GDM1 (cell line): Measurements from ENCODE around the gene TBCD.
"Not testable (repeated sequence)": the region's sequence is repeated elsewhere in the genome, so short reads cannot be mapped to it uniquely, and the experiment has no call there.

Experiments
- DNase-seq: peaks from one replicate; lab custom pipeline; 2025; lab: John Stamatoyannopoulos, UW

The TBCD gene

DNA sequence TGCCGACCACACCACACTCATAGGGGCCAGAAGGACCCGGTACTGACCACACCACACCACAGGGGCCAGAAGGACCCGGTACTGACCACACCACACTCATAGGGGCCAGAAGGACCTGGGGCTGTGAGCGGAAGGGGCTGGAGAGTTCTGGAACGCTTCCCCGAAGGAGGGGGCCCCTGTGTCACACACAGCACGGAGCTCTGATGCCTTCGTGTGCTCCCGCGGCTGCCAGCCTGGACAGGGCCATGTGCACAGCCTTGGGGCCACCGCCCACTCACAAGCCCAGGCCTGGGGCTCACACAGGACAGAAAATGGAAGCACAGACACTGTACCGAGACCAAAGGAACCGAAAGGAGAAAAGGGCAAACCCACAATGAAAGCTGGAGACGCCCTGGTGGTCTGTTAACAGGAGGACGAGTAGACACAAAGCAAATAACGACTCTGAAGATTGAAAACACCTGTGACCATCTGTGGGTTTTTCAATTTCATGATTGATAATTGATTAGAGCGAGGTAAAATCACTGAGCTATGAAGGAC is 221.0 kb downstream of the TBCD start:
- no peak for DNase-seq

GRCh38 chr17:82973456-82974135 is 221.7 kb downstream of the TBCD start:
- no peak for DNase-seq

DNA sequence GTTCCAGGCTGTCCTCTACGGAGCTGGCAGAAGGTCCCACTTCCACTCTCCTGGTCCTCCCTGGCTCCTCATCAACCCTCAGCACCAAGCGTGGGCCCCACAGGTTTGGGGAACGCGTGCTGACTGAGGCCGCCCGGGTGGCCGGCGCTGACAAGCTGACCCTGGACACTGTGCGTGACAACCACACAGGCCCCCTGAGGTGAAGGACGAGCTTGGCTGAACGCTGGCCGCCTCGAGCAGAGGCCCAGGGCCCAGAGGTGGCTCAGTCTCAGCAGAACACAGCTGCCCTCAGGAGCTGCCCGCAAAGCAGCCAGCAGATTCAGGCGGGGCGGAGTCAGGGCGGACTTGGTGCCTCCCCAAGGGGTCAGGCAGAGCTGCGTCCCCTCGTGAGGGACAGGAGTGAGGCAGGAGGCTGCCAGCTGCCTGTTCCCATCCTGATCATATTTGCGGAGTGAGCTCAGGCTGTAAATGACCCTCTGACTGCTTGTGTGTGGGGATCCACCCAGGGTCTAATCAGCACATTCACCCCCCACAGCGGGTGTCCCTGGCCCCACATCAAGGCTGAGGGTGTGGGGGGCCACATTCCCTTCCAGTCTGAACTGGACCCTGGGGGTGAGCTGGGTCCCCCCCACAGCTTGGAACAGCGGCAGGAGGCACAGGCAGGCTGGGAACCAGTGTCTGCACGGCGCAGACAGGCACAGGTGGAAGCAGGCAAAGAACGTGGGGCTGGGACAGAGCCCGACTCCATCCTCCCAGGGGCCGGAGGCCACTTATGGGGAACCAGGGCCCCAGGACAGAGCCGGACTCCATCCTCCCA is 222.5 kb downstream of the TBCD start:
- DNase-seq: no peak

DNA sequence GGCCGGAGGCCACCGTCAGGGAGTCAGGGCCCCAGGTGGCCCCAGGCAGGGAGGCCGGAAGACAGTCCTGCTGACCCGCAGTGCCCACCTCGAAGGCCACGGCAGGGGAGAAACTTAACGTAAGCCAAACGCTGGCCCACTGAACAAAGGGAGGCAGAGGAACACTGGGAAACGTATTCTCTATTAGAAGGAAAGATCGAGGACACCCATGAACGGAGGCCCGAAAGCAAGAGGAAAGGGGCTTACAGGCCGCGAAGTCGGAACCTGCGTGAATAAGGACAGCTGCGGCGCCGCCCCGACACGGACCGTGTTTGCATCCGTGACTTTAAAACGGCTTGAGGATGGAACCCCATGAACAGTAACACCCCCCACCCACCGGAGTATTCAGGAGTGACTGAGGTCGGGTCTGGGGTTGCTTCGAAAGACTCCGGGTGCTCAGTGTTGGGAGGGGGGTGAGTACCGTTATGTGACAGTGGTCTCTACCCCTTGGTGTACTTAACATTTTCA is 225.2 kb downstream of the TBCD start:
- DNase-seq: no peak

- DNase-seq: no peak
Measured at GRCh38 chr17:82977606-82978005, 225.7 kb downstream of the TBCD start.

- peak; percentile 50 for DNase-seq
Measured at GRCh38 chr17:82978765-82979349, 227.0 kb downstream of the TBCD start.

GRCh38 chr17:82979718-82980117 is 227.9 kb downstream of the TBCD start:
- DNase-seq: no peak

- no peak for DNase-seq
Measured at GRCh38 chr17:82980632-82981031, 228.8 kb downstream of the TBCD start.

DNA sequence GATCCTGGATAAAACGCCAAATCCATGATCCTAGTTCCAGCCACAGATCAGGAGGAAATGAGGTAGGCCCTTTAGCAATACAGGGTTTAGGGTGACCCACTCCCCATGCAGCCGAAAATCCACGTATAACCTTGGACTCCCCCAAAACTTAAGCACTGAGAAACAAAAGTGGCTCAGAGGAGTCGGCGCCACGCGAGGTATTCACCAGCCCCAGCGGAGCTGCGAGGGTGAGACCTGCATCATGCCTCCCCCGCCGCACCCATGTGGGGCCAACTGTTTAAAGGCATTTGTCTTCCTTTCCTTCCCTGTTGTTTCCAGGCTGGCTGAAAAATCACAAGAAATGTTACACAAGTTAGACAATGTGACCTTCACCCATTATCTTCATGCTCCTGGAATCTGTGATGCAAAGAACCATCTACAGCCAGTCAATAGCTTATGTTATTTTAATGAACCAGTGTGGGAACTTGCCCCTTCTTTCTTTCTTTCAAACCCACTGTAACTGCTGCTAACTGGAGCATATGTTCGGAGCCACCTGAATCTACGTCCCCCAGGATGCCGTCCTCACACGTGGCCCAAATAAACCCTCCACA is 229.4 kb downstream of the TBCD start:
- no peak for DNase-seq

DNA sequence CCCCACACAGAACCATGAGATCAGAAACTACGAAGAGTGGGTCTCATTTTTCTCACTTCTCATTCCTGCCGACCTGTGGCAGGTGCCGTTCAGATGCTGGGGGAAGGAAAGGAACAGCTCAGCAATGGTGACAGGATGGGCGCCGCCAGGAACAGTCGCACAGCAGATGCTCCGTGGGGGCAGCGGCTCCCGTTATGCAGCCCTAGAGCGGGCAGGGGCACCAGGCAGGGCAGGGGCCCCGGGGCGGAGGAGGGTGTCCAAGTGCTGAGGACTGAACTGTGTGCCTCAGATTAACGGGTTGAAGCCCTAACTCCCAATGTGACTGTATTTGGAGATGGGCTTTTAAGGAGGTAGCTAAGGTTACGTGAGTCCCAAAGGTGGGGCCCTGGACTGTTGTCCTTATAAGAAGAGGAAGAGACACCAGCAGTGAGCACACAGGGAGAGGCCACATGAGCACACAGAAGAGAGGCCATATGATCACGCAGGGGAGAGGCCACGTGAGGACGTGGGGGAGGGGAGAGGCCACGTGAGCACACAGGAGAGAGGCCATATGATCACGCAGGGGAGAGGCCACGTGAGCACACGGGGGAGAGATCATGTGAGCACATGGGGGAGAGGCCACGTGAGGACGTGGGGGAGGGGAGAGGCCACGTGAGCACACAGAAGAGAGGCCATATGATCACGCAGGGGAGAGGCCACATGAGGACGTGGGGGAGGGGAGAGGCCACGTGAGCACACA is 231.8 kb downstream of the TBCD start:
- DNase-seq: no peak

DNA sequence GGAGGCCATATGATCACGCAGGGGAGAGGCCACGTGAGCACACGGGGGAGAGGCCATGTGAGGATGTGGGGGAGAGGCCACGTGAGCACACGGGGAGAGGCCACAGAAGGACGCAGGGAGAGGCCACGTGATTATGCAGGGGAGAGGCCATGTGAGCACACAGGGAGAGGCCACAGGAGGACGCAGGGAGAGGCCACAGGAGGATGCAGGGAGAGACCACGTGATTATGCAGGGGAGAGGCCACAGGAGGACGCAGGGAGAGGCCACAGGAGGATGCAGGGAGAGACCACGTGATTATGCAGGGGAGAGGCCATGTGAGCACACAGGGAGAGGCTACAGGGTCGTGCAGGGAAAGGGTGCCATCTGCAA is 232.4 kb downstream of the TBCD start:
- not testable (repeated sequence) for DNase-seq

DNA sequence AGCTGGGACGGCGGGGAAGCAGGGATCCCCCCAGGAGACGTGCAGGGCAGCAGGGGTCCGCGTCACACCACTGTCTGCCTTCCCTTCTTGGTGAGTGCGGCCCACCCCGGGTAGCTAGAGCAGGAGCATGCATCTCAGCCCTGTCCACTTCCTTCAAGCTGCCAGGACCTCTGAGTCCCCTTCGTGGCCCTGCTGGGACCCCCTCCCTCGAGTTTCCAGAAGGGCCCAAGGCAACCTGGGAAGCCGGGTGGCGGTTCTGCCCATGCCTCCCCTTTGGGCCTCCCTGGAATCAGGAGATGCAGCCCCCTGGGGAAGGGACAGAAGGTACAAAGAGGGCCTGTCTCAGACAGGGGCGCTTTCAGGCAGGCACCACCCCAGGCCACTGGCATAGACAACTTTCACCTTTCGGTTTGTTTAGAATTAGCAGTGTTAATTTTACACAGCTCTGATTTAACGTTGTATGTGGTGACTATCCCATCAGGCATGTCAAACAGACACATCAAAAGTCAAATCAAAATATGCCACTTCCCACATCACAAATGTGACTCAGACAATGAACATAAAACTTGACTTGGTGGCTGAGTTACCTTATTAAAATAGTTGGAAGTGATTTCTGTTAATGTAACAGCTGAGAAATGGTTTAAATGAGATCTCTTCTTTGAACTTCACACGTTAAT is 233.0 kb downstream of the TBCD start:
- no peak for DNase-seq

- no peak for DNase-seq
Measured at GRCh38 chr17:82985428-82985805, 233.6 kb downstream of the TBCD start.

DNA sequence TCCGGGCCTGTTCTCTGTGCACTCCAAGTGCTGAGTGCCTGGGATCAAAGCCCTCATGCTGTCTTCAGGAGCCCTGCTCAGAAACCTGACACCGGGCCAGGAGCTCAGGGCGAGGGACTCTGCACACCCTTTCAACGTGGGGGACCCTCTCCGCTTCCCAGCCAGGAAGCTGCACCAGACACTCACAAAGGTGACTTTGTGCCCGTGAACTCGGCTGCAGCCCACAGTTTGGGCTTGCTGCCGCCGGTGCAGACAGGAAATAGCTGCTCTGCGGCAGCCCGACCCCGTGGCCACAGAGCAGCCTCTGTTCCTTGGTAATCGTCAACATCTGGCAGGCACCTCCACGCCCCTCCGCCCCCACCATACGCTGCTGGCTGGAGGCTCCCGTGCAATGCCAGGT is 234.1 kb downstream of the TBCD start:
- DNase-seq: peak; percentile 72

DNA sequence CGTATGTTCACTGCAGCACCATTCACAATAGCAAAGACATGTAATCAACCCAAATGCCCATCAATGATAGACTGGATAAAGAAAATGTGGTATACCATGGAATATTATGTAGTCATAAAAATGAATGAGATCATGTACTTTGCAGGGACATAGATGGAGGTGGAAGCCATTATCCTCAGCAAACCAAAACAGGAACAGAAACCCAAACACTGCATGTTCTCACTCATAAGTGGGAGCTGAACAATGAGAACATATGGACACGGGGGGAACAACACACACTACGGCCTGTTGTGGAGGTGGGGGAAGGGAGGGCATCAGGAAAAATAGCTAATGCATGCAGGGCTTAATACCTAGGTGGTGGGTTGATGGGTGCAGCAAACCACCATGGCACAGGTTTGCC is 237.2 kb downstream of the TBCD start:
- DNase-seq: not testable (repeated sequence)

- DNase-seq: no peak
Measured at GRCh38 chr17:82989881-82990280, 238.0 kb downstream of the TBCD start.

GRCh38 chr17:82993005-82993404 is 241.1 kb downstream of the TBCD start:
- DNase-seq: no peak
